Measurements from ENCODE around the gene CDKL5. TPM values are rescaled to one million over a fixed set of nuclear protein-coding genes. Genes with fewer than 3 reads are reported as not detected.

CDKL5 gene
- total and polyA plus RNA-seq, 2 donors from 2014 or later = 2.0 to 18.0 TPM

DNA sequence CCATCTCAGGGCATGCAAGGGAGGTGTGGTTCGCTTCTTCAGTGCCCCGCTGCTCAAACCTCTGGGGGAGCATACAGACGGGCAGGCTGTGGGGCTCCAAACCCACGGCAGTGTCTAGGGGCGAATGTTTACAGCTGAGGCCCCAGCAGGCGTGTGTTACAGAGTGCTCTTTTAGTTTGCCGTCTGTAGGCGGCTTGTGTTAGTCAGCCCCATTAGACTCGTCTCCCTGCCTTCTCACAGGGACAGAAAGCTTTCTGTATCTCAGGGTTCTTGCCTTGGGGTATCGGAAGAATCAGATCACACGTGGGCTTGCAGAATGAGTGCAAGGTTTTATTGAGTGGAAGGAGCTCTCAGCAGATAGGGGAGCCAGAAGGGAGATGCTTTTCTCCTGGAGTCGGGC lies 235.9 kb downstream of the CDKL5 start:
- H3K9me3 ChIP-seq (ENCODE audit: control insufficient read depth in 2 of 3, insufficient read depth in 1 of 3, low read length in 3 of 3) = no peaks in the 10 kb centered on the region
- no peak overlapping the region for H3K27ac ChIP-seq (ENCODE audit: low read depth in 2 of 2, low read length in 2 of 2)
- no peak for DNase-seq
- TF ChIP-seq, protein P1, sequence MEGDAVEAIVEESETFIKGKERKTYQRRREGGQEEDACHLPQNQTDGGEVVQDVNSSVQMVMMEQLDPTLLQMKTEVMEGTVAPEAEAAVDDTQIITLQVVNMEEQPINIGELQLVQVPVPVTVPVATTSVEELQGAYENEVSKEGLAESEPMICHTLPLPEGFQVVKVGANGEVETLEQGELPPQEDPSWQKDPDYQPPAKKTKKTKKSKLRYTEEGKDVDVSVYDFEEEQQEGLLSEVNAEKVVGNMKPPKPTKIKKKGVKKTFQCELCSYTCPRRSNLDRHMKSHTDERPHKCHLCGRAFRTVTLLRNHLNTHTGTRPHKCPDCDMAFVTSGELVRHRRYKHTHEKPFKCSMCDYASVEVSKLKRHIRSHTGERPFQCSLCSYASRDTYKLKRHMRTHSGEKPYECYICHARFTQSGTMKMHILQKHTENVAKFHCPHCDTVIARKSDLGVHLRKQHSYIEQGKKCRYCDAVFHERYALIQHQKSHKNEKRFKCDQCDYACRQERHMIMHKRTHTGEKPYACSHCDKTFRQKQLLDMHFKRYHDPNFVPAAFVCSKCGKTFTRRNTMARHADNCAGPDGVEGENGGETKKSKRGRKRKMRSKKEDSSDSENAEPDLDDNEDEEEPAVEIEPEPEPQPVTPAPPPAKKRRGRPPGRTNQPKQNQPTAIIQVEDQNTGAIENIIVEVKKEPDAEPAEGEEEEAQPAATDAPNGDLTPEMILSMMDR (IDR thresholded peaks at IDR 0.05; ENCODE audit: borderline replicate concordance, extremely low read depth, insufficient read depth) = no peak
- H3K27me3 ChIP-seq (ENCODE audit: control insufficient read depth, insufficient read depth, low read length) = no peaks in the 10 kb centered on the region
- H3K4me3 ChIP-seq (ENCODE audit: low read length in 3 of 3) = no peak overlapping the region
- H3K4me1 ChIP-seq (ENCODE audit: control insufficient read depth in 2 of 3, insufficient read depth in 2 of 3, low read depth in 1 of 3, low read length in 3 of 3) = no peaks in the 10 kb centered on the region
- intact Hi-C loops (cut with DNase I) = no loop called here
- no peaks in the 10 kb centered on the region for H3K36me3 ChIP-seq (ENCODE audit: control insufficient read depth in 2 of 3, insufficient read depth in 3 of 3, low read length in 3 of 3)
- FAIRE-seq = no peak
- H3K9ac ChIP-seq (ENCODE audit: low read length in 3 of 3) = no peak overlapping the region

DNA sequence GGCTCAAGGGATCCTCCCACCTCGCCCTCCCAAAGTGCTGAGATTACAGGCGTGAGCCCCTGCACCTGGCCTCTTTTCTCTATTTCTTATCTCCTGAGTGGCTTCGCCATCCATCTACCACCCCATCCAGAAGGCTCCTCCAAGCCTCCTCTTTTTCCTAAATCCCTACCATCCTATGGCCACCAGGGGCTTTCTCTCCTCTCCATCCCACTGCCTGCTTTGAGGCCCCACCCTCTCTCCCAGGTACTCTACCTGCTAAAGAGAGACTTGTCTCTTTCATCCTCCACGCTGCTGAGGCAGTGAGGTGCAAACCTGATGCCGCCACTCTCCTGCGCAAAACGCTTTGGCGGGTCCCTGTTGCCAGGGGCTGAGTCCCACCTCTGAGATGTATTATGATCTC lies 239.5 kb downstream of the CDKL5 start:
- Histone ChIP-seq H3K27ac (ENCODE audit: low read depth in 2 of 2, low read length in 2 of 2) (no peak overlapping the region), H3K36me3 (ENCODE audit: control insufficient read depth in 2 of 3, insufficient read depth in 3 of 3, low read length in 3 of 3) (no peaks in the 10 kb centered on the region), H3K27me3 (ENCODE audit: control insufficient read depth, insufficient read depth, low read length) (no peaks in the 10 kb centered on the region), H3K9ac (ENCODE audit: low read length in 3 of 3) (no peak overlapping the region), H3K9me3 (ENCODE audit: control insufficient read depth in 2 of 3, insufficient read depth in 1 of 3, low read length in 3 of 3) (no peaks in the 10 kb centered on the region), H3K4me1 (ENCODE audit: control insufficient read depth in 2 of 3, insufficient read depth in 2 of 3, low read depth in 1 of 3, low read length in 3 of 3) (no peaks in the 10 kb centered on the region), H3K4me3 (ENCODE audit: low read length in 3 of 3) (no peak overlapping the region)
- DNase-seq (no peak), FAIRE-seq (no peak)
- TF ChIP-seq, protein P1 (IDR thresholded peaks at IDR 0.05; ENCODE audit: borderline replicate concordance, extremely low read depth, insufficient read depth) = no peak
- intact Hi-C loops (cut with DNase I) = no loop called here

DNA sequence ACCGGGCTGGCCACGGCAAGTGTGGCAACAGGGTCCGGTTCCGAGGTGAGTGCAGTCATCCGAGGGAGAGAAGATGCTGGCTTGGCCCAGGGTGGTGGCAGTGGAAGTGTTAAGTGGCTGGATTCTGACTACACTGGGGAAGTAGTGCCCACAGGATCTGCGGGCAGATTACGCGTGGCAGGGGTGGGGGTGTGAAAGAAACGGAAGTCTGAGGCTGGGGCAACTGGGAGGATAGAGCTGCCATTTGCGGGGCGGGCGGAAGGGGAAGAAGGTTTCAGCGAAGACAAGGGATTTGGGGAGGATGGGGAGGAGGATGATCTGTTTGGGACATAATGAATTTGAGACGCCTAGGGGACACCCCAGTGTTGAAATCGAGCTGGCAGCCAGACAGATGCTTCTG lies 241.2 kb downstream of the CDKL5 start:
- TF ChIP-seq, protein P1 (IDR thresholded peaks at IDR 0.05; ENCODE audit: borderline replicate concordance, extremely low read depth, insufficient read depth) = no peak
- intact Hi-C loops (cut with DNase I) = no loop called here
- no peaks in the 10 kb centered on the region for H3K4me1 ChIP-seq (ENCODE audit: control insufficient read depth in 2 of 3, insufficient read depth in 2 of 3, low read depth in 1 of 3, low read length in 3 of 3)
- H3K9ac ChIP-seq (ENCODE audit: low read length in 3 of 3) = no peak overlapping the region
- no peak overlapping the region for H3K4me3 ChIP-seq (ENCODE audit: low read length in 3 of 3)
- no peaks in the 10 kb centered on the region for H3K27me3 ChIP-seq (ENCODE audit: control insufficient read depth, insufficient read depth, low read length)
- H3K36me3 ChIP-seq (ENCODE audit: control insufficient read depth in 2 of 3, insufficient read depth in 3 of 3, low read length in 3 of 3) = no peaks in the 10 kb centered on the region
- FAIRE-seq (no peak), DNase-seq (no peak)
- no peaks in the 10 kb centered on the region for H3K9me3 ChIP-seq (ENCODE audit: control insufficient read depth in 2 of 3, insufficient read depth in 1 of 3, low read length in 3 of 3)
- no peak overlapping the region for H3K27ac ChIP-seq (ENCODE audit: low read depth in 2 of 2, low read length in 2 of 2)

Data from kidney (tissue), 14 donors.